Fibroblast of pulmonary artery (primary cell): ENCODE results near the gene PRKG1.

Experiments used
- DNase-seq: peaks from one replicate; pipeline ENCODE4 v3.0.0-alpha.2; 2010; ENCODE audit warnings: low read depth
- H3K4me3 ChIP-seq: replicated peaks from 2 replicates; pipeline ENCODE4 v1.5.1; 2011; ENCODE audit warnings: low read depth, mild to moderate bottlenecking, control low read depth, low read length, moderate library complexity
- TF ChIP-seq, protein P1 (sequence below): IDR thresholded peaks from 2 replicates; pipeline ENCODE4 v1.5.1; 2011; ENCODE audit warnings: mild to moderate bottlenecking, control low read depth, low read length, inconsistent platforms; ENCODE audit errors: missing control alignments

PRKG1 gene

DNA sequence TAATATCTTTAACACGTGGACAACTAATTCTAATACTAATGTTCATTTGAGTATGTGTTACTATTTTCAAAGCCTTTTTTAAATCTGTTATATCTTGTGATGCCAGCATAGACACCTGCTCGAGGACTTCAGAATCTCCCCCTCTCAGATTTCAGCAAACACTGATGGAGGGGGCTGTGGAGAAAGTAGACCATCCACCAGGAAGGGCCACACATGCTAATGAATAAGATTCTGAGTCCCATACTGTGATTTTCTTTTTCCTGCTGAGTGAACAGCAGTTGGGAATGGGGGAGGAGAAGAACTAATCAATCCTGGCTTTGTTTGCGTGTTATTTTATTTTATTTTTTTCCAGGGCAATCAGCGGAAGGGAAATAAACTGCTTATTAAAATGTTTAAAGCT is 783.0 kb downstream of the PRKG1 start:
- no peak overlapping the region for H3K4me3 ChIP-seq
- DNase-seq: no peak
- TF ChIP-seq, protein P1, sequence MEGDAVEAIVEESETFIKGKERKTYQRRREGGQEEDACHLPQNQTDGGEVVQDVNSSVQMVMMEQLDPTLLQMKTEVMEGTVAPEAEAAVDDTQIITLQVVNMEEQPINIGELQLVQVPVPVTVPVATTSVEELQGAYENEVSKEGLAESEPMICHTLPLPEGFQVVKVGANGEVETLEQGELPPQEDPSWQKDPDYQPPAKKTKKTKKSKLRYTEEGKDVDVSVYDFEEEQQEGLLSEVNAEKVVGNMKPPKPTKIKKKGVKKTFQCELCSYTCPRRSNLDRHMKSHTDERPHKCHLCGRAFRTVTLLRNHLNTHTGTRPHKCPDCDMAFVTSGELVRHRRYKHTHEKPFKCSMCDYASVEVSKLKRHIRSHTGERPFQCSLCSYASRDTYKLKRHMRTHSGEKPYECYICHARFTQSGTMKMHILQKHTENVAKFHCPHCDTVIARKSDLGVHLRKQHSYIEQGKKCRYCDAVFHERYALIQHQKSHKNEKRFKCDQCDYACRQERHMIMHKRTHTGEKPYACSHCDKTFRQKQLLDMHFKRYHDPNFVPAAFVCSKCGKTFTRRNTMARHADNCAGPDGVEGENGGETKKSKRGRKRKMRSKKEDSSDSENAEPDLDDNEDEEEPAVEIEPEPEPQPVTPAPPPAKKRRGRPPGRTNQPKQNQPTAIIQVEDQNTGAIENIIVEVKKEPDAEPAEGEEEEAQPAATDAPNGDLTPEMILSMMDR: no peak

GRCh38 chr10:51860257-51860656 is 786.0 kb downstream of the PRKG1 start:
- TF ChIP-seq, protein P1: no peak
- no peak overlapping the region for H3K4me3 ChIP-seq
- DNase-seq: peak; percentile 74

DNA sequence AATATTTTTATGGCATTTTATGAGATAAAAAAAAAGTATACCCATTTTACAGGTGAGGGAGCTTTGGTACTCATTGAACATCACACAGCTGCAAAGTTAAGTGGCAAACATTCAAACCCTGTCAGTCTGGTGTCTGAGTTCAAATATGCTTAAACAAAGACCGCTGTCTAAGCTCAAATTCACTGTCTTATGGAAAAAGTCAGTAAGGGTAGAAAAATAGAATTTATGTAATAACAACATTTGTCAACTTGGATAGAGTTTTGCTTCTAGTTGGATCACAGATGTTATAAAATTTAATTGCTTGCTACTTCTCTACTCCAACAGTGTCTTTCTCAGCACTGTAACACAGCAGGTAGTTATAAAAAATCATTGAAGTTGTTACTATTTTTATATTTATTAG is 786.8 kb downstream of the PRKG1 start:
- TF ChIP-seq, protein P1: no peak
- DNase-seq: no peak
- no peak overlapping the region for H3K4me3 ChIP-seq

DNA sequence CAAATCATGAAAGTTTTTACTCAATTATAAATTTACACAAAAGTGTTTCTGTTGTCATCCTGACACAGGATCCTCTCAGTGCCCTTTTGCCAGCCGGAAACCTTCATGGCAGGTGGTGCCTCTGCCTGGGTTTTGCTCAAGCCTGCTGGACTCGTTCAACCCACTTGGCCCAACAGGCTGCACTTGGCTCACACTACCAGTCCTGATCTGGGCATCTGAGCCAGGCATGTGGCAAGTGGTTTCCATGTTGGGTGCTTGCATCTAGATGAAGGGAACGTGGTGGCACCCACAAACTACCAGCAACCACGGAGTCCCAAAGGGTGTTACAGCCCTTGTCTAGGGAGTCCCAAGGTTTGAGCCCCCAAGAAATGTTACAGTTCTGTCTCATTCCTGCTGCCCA is 787.4 kb downstream of the PRKG1 start:
- no peak overlapping the region for H3K4me3 ChIP-seq
- DNase-seq: no peak
- TF ChIP-seq, protein P1: no peak

GRCh38 chr10:51862149-51862548 is 787.9 kb downstream of the PRKG1 start:
- DNase-seq: no peak
- H3K4me3 ChIP-seq: no peak overlapping the region
- TF ChIP-seq, protein P1: no peak

DNA sequence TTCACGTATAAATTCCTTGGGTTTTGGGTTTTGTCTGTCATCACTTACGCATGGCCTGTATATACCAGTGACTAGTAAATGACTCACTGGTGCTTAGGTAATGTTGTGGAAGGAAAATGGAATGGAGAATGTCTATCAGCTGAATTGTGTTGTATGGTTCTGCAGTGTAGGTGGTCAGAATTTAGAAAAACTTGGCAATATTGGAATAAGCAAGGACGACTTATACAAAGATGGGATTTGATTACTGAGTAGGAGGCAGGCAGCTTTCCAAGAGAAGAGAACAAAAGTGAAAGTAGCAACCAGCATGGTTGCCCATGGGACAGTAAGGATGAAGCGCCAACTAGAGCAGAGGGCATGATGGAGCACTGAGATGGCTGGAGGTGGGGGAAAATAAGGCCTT is 793.7 kb downstream of the PRKG1 start:
- peak; percentile 88 for DNase-seq
- H3K4me3 ChIP-seq: peak overlapping the region; percentile 28
- TF ChIP-seq, protein P1: no peak

GRCh38 chr10:51874131-51874530 is 799.8 kb downstream of the PRKG1 start:
- TF ChIP-seq, protein P1: no peak
- DNase-seq: no peak

More at GRCh38 chr10:51874131-51874530, 799.8 kb downstream of the PRKG1 start:
- H3K4me3 ChIP-seq: no peak overlapping the region
